SKM-1 (cell line): ENCODE measurements around the gene ANKRD10.

Experiments used
- DNase-seq: peaks from one replicate; lab custom pipeline; 2025; ENCODE audit not compliant: unreplicated experiment; lab: John Stamatoyannopoulos, UW

The ANKRD10 gene

DNA sequence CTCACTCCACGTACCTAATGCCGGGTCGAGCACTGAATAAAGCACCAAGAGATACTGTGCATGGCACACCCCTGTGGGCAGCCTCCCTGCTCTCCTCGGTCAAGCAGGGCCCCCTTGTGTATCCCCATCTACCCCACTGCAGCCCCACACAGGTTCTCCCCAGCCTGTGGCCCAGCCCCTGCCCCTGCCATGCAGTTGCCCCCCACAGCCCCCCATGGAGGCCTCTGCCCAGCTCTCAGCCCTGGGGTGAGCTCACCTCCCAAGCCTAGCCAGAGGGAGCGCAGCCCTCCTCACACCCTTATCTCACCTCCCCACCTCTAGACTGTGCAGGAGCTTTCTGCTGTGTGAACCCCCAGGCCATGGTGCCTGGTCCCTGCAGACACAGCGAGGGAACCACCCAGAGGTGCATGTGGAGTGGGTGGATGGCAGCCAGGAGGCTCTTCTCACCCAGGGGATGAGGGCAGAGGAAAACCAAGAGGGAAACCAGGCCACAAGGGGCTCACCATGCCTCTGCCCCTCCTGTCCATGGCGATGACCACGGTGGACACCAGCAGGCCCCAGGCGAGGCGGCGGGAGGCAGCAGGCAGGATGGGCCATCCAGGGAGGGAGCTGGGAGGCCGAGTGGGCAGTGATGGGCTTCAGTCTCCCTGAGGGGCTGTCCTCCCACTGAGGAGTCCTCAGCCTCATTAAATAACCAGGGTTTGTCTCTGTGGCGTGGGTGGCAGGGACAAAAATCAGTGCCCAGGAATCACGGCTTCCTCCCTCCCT lies 83.2 kb downstream of the ANKRD10 start:
- DNase-seq: no peak

DNA sequence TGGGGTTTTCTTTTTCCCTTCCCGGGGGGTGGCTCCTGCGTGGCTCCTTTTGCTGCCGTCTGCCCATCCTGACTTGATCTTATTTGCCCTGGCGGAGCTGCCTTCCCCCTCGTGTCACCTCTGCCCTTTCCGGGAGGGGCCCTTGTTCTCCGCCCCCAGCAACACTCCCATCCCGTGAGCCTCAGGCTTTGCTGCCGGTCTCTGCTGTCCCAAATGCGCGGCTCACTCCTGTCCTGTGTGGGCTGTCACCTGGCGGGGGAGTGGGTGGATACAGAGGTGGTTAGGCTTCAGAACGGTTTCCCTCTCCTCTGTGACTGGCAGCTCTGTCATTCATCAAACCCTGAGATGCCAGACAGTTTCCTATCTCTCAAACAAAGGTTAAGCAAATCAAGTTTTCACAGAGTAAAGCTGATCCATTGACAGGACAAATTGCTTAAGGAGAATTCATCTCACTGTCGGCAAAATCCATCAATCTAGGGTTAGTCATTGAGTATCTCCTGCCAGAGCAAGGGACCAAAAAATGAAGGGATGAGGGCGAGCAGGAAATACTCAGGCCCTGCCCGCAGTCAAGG lies 84.0 kb downstream of the ANKRD10 start:
- no peak for DNase-seq

DNA sequence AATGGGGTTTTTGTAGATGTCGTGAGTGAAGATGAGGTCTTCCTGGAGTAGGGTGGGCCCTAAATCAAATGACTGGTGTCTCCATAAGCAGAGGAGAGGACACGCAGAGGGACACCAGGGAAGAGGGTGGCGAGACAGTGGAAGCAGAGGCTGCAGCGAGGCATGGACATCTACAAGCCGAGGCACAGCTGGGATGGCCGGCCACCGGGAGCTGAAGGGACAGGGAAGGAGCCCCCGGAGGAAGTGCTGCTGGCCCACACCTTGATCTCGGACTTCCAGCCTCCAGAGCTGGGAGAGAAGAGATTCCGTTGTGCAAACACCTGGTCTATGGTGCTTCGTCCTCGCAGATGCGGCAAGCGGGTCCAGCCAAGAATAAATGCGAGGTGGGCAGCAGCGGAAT lies 84.5 kb downstream of the ANKRD10 start:
- DNase-seq: no peak

DNA sequence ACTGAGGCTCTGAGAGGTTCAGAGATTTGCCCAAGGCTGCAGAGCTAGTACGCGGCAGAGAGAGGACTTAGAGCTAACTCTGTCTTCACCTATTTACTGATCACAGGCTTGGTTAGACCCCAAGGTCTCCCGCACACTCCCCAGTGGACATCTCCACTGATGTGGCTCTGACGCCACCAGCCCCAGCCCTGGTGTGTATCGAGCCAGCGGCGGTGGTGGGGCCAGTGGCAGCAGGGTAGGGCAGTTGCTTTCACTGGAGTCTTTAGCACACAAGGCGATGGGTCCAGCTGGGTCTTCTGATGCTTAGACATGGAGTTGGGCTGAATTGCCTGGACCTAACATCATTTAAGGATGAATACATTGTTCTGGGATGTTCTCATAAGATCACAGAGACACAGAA lies 85.4 kb downstream of the ANKRD10 start:
- no peak for DNase-seq

DNA sequence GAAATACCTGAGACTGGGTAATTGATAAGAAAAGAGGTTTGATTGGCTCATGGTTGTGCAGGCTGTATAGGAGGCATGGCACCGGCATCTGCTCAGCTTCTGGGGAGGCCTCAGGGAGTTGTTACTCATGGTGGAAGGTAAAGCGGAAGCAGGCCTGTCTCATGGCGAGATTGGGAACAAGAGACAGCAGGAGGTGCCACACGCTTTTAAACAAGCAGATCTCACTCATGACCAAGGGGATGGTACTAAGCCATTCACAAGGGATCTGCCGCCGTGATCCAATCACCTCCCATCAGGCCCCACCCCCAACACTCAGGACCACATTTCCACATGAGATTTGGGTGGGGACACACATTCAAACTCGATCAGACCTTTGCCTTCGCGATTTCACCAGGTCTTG lies 86.2 kb downstream of the ANKRD10 start:
- DNase-seq: no peak
